GM12878 (cell line): ENCODE results near the gene PXT1. TPM values are rescaled to one million over a fixed set of nuclear protein-coding genes. Genes with fewer than 3 reads are reported as not detected.

Experiments used
- ATAC-seq: fragments of 200-7000 bp; cut with Tn5 transposase; 3 replicates; pipeline ENCODE4 v1.9.1; 2020; ENCODE audit warnings: mild to moderate bottlenecking, moderate library complexity
- BruUV-seq: library from RNA; stranded (reverse); fragments of 400-500 nt; replicated peaks from 2 replicates; lab custom pipeline; 2021; lab: Mats Ljungman, UMichigan
- CTCF ChIA-PET: fragments of 300-600 bp; sonication (Branson Sonifier 250); formaldehyde crosslinking; extraction: SDS; loops from one replicate; lab custom pipeline; 2021; ENCODE audit warnings: inconsistent platforms; lab: Yijun Ruan, JAX
- POLR2A ChIA-PET: fragments of 350-600 bp; formaldehyde crosslinking; extraction: SDS; loops from one replicate; lab custom pipeline; 2021; ENCODE audit warnings: inconsistent platforms; lab: Charles Lee
- RAD21 ChIA-PET: fragments of 300-600 bp; sonication (Branson Sonifier 250); formaldehyde crosslinking; loops from one replicate; lab custom pipeline; 2023; ENCODE audit warnings: antibody characterized with exemption; ENCODE audit not compliant: unreplicated experiment; lab: Charles Lee
- SMC1A ChIA-PET: fragments of 300-600 bp; sonication (Branson Sonifier 250); formaldehyde crosslinking; loops from one replicate; lab custom pipeline; 2023; ENCODE audit not compliant: unreplicated experiment, uncharacterized antibody; lab: Charles Lee
- DNase-seq: peaks from one replicate; pipeline ENCODE4 v3.0.0-alpha.2; 2011; ENCODE audit warnings: low read depth, low spot score
- FAIRE-seq: peaks from 3 replicates; lab custom pipeline; 2011; peaks lifted over from hg19 to GRCh38; lab: Jason Lieb, UNC
- H2AFZ ChIP-seq: 2 replicates; pipeline ENCODE4 v1.6.0; 2011; ENCODE audit warnings: low read depth, low read length, control low read depth; ENCODE audit not compliant: control insufficient read depth
- H3K27ac ChIP-seq: 2 replicates; pipeline ENCODE4 v1.5.1; 2011; ENCODE audit warnings: control low read depth; ENCODE audit not compliant: control insufficient read depth, insufficient read depth
- H3K27me3 ChIP-seq, 2 experiments: replicated peaks in 1 of 2; 2 replicates each; pipeline versions ENCODE4 v1.6.0 to v1.6.1; 2011; ENCODE audit warnings: low read length in 1 of 2; ENCODE audit not compliant: control insufficient read depth in 2 of 2, insufficient read depth in 2 of 2
- H3K36me3 ChIP-seq, 2 experiments: 2 replicates each; pipeline ENCODE4 v1.5.1; 2011; ENCODE audit warnings: low read length in 1 of 2; ENCODE audit not compliant: control insufficient read depth in 2 of 2, insufficient read depth in 2 of 2
- H3K4me1 ChIP-seq: 2 replicates; pipeline ENCODE4 v1.6.1; 2011; ENCODE audit warnings: mild to moderate bottlenecking, low read length, moderate library complexity, mixed read lengths; ENCODE audit not compliant: control insufficient read depth, insufficient read depth
- H3K4me2 ChIP-seq: 2 replicates; pipeline ENCODE4 v1.6.0; 2011; ENCODE audit warnings: control low read depth; ENCODE audit not compliant: control insufficient read depth, insufficient read depth
- H3K4me3 ChIP-seq: fragments of 200-600 bp; sonication (generic); 2 replicates; pipeline ENCODE4 v1.5.1; 2016
- H3K79me2 ChIP-seq: 2 replicates; pipeline ENCODE4 v1.6.0; 2011; ENCODE audit warnings: low read length; ENCODE audit not compliant: control insufficient read depth, insufficient read depth
- H3K9ac ChIP-seq: 2 replicates; pipeline ENCODE4 v1.8.0; 2011; ENCODE audit warnings: low read length, control low read depth, mixed read lengths; ENCODE audit not compliant: control insufficient read depth, insufficient read depth
- H3K9me3 ChIP-seq: replicated peaks from 3 replicates; pipeline ENCODE4 v1.5.1; 2011; ENCODE audit warnings: mild to moderate bottlenecking, low read length; ENCODE audit not compliant: control insufficient read depth, insufficient read depth
- H4K20me1 ChIP-seq: 2 replicates; pipeline ENCODE4 v1.6.0; 2011; ENCODE audit not compliant: control insufficient read depth, insufficient read depth
- BCLAF1 ChIP-seq: fragments of 450-650 bp; IDR thresholded peaks from 2 replicates; pipeline ENCODE4 v1.6.1; 2017; ENCODE audit warnings: antibody characterized with exemption, mild to moderate bottlenecking, moderate library complexity
- HDAC6 ChIP-seq: fragments of 200-600 bp; sonication (generic); IDR thresholded peaks from one replicate; pipeline ENCODE4 v1.8.0; 2017; ENCODE audit warnings: antibody characterized with exemption; ENCODE audit not compliant: unreplicated experiment
- IKZF1 ChIP-seq: fragments of 450-650 bp; conservative IDR thresholded peaks from 2 replicates; pipeline ENCODE4 v1.6.1; 2017; ENCODE audit warnings: antibody characterized with exemption, mild to moderate bottlenecking
- PBX3 ChIP-seq: IDR thresholded peaks from 2 replicates; pipeline ENCODE4 v1.6.1; 2011; ENCODE audit warnings: mild to moderate bottlenecking, low read depth, low read length, moderate library complexity; ENCODE audit not compliant: insufficient replicate concordance
- POLR2A ChIP-seq: IDR thresholded peaks from 2 replicates; pipeline ENCODE4 v1.6.1; 2011; ENCODE audit warnings: low read depth, mild to moderate bottlenecking, low read length
- POLR2AphosphoS5 ChIP-seq: IDR thresholded peaks from 2 replicates; pipeline ENCODE4 v1.6.1; 2011; ENCODE audit warnings: mild to moderate bottlenecking, low read length, inconsistent platforms
- SKIL ChIP-seq: fragments of 450-650 bp; IDR thresholded peaks from 2 replicates; pipeline ENCODE4 v1.6.1; 2017; ENCODE audit warnings: mild to moderate bottlenecking, low read depth, inconsistent platforms; ENCODE audit not compliant: poor library complexity, severe bottlenecking
- SRF ChIP-seq, 2 experiments: IDR thresholded peaks; 2 replicates each; pipeline ENCODE4 v1.6.1; 2011; ENCODE audit warnings: low read depth in 2 of 2, low read length in 2 of 2, mild to moderate bottlenecking in 1 of 2, moderate library complexity in 1 of 2
- STAT3 ChIP-seq: IDR thresholded peaks from 2 replicates; pipeline ENCODE4 v1.6.1; 2011; ENCODE audit warnings: low read depth, low read length, improper control_type of control experiment
- TCF12 ChIP-seq: IDR thresholded peaks from 2 replicates; pipeline ENCODE4 v1.6.1; 2011; ENCODE audit warnings: low read depth, mild to moderate bottlenecking, low read length
- USF2 ChIP-seq: IDR thresholded peaks from 2 replicates; pipeline ENCODE4 v1.6.1; 2011; ENCODE audit warnings: low read depth, low read length, improper control_type of control experiment, borderline replicate concordance
- YY1 ChIP-seq: IDR thresholded peaks from 2 replicates; pipeline ENCODE4 v1.6.1; 2011; ENCODE audit warnings: low read depth, mild to moderate bottlenecking, low read length
- ZNF592 ChIP-seq: fragments of 450-650 bp; IDR thresholded peaks from 2 replicates; pipeline ENCODE4 v1.6.1; 2017; ENCODE audit warnings: mild to moderate bottlenecking, moderate library complexity
- WGBS: methylation state at CpG from one replicate; pipeline ENCODE4 v1.1.6; 2016; ENCODE audit warnings: low lambda C conversion rate; ENCODE audit not compliant: insufficient replicate concordance, insufficient coverage; ENCODE audit errors: missing lambda C conversion rate; 5-methylcytosine and 5-hydroxymethylcytosine counted together
- in situ Hi-C: fragments of 300-500 bp; cut with MboI; formaldehyde crosslinking; loops from 9 replicates; pipeline ENCODE4 v1.14.3; 2018; ENCODE audit warnings: mixed read lengths
- intact Hi-C: fragments of 100-400 bp; cut with micrococcal nuclease; formaldehyde crosslinking; loops from one replicate; pipeline ENCODE4 v1.14.2; 2022; ENCODE audit not compliant: unreplicated experiment
- polyA plus RNA-seq, 11 experiments: library from polyadenylated mRNA; depleted of rRNA in 4 of 11; unstranded in 6 of 11; stranded (reverse) in 5 of 11; fragments of >200 nt; fragmentation: Nextera tagmentation in 4 of 11; fragmentation: Illumina TruSeq in 1 of 11; extraction: Ambion mirVana in 4 of 11; extraction: Trizol in 1 of 11; gene quantifications; 1 replicate in 1 of 11; 2 replicates in 10 of 11; pipeline versions ENCODE4 v1.2.1 to v1.2.3, GENCODE V29; 2011 to 2016; ENCODE audit warnings: inconsistent platforms in 2 of 11, missing spikeins in 2 of 11, low read depth in 1 of 11
- total RNA-seq, 4 experiments: library from RNA; depleted of rRNA in 3 of 4; stranded (reverse); fragments of >200 nt in 3 of 4; fragmentation: Illumina TruSeq in 1 of 4; extraction: Trizol in 1 of 4; gene quantifications; 2 replicates each; pipeline versions ENCODE4 v1.2.1 to v1.2.3, GENCODE V29; 2013 to 2021

Gene PXT1
- total and polyA plus RNA-seq, 10 of the 15 experiments (the other 5 are each of a cell fraction or from before 2014, with no cell fraction given), result 0.27 to 2.9 (median 0.50) TPM

- DNase-seq (no peak), ATAC-seq (no peak), FAIRE-seq (no peak)
- Histone ChIP-seq H3K79me2 (no peaks in the 10 kb centered on the region), H3K4me2 (no peak overlapping the region), H3K36me3 (peaks cover 3 to 26% of the 10 kb centered on the region in 2 experiments), H2AFZ (no peak overlapping the region), H3K9me3 (no peaks in the 10 kb centered on the region), H3K27ac (no peak overlapping the region), H3K9ac (no peak overlapping the region), H3K4me3 (no peak overlapping the region), H4K20me1 (no peaks in the 10 kb centered on the region), H3K4me1 (no peaks in the 10 kb centered on the region), H3K27me3 (no peaks in the 10 kb centered on the region)
- in situ Hi-C loops, result no loop called here
- ChIA-PET RAD21 (interaction anchor here (1.2 kb wide), 1 partner anchor 101 kb away, joined by 3 read pairs; no protein-coding TSS in a partner anchor), CTCF (interaction anchor here (0.7 to 1.3 kb wide), 4 partner anchors 10 to 102 kb away, joined by 3 to 4 read pairs (median 3); no protein-coding TSS in a partner anchor), SMC1A (no interaction called here), POLR2A (interaction anchor here (0.6 to 0.7 kb wide), 2 partner anchors 122 to 588 kb away, joined by 3 read pairs; no protein-coding TSS in a partner anchor)
- 100% methylated on average over 1 of the region's 2 CpGs for WGBS
- intact Hi-C loops, result no loop called here
- BruUV-seq, result no TSS peak
- TF ChIP-seq BCLAF1, result no peak
- no peak for TF ChIP-seq HDAC6
- no peak for TF ChIP-seq STAT3
- TF ChIP-seq USF2, result no peak
- no peak for TF ChIP-seq ZNF592
- TF ChIP-seq PBX3, result no peak
- no peak for TF ChIP-seq TCF12
- TF ChIP-seq IKZF1, result no peak
- no peak for TF ChIP-seq SKIL
- TF ChIP-seq SRF (IDR thresholded peaks at IDR 0.05; ENCODE audit: low read depth in 2 of 2, low read length in 2 of 2), result no peak
- no peak for TF ChIP-seq YY1
- TF ChIP-seq POLR2AphosphoS5, result no peak
- TF ChIP-seq POLR2A, result no peak
Measured at GRCh38 chr6:36478051-36478526, 35.4 kb upstream of the PXT1 start.
